Activated T-helper 2 cell treated with anti-CD3 and anti-CD28 coated beads, Interferon-gamma antibody, Interleukin-2, Interleukin-4, amounts not matched to agents 10 μg/mL and 5 μg/mL and 100 μg/mL, durations not matched to agents 14 hours and 24 hours and 36 hours (primary cell): ENCODE data around the gene SLC25A29. TPM values are rescaled to one million over a fixed set of nuclear protein-coding genes. Genes with fewer than 3 reads are reported as not detected.
"Not testable (repeated sequence)": the region's sequence is repeated elsewhere in the genome, so short reads cannot be mapped to it uniquely, and the experiment has no call there.

Experiments used
- DNase-seq: peaks from one replicate; pipeline ENCODE4 v3.0.0; 2021; ENCODE audit warnings: low spot score
- H3K27ac Mint-ChIP-seq: one replicate; pipeline ENCODE4 v1.8.0; 2021; ENCODE audit warnings: mixed read lengths
- H3K27me3 Mint-ChIP-seq: one replicate; pipeline ENCODE4 v1.8.0; 2021; ENCODE audit warnings: low read depth, mixed read lengths
- H3K36me3 Mint-ChIP-seq: one replicate; pipeline ENCODE4 v1.8.0; 2021; ENCODE audit warnings: low read depth, mixed read lengths
- H3K4me1 Mint-ChIP-seq: one replicate; pipeline ENCODE4 v1.8.0; 2021; ENCODE audit warnings: low read depth, mixed read lengths
- H3K4me3 Mint-ChIP-seq: one replicate; pipeline ENCODE4 v1.8.0; 2021; ENCODE audit warnings: low read depth, mild to moderate bottlenecking, moderate library complexity, mixed read lengths
- H3K9me3 Mint-ChIP-seq: one replicate; pipeline ENCODE4 v1.8.0; 2021; ENCODE audit warnings: mixed read lengths
- intact Hi-C: fragments of 100-400 bp; cut with micrococcal nuclease; formaldehyde crosslinking; loops from one replicate; pipeline ENCODE4 v1.15.1; 2023
- total RNA-seq: library from RNA; stranded (reverse); gene quantifications from 2 replicates; pipeline ENCODE4 v1.2.3, GENCODE V29; 2022

Gene SLC25A29
- total RNA-seq, 1 donor from 2014 or later, result 37.0 TPM

GRCh38 chr14:100313464-100314230 is 7.4 kb upstream of the SLC25A29 start:
- no peak for DNase-seq
- H3K4me1 Mint-ChIP-seq, result peaks cover 4% of the 10 kb centered on the region
- intact Hi-C loops, result no loop called here
- H3K36me3 Mint-ChIP-seq, result no peaks in the 10 kb centered on the region
- H3K27me3 Mint-ChIP-seq, result peaks cover 10% of the 10 kb centered on the region
- no peaks in the 10 kb centered on the region for H3K9me3 Mint-ChIP-seq
- H3K27ac Mint-ChIP-seq, result no peak overlapping the region
- H3K4me3 Mint-ChIP-seq, result no peak overlapping the region

GRCh38 chr14:100312877-100313400 is 6.7 kb upstream of the SLC25A29 start:
- H3K4me3 Mint-ChIP-seq, result no peak overlapping the region
- H3K9me3 Mint-ChIP-seq, result no peaks in the 10 kb centered on the region
- H3K27me3 Mint-ChIP-seq, result peaks cover 14% of the 10 kb centered on the region
- DNase-seq, result no peak
- H3K36me3 Mint-ChIP-seq, result no peaks in the 10 kb centered on the region
- H3K4me1 Mint-ChIP-seq, result peaks cover 6% of the 10 kb centered on the region
- intact Hi-C loops, result no loop called here
- no peak overlapping the region for H3K27ac Mint-ChIP-seq

GRCh38 chr14:100312110-100312876 is 6.0 kb upstream of the SLC25A29 start:
- H3K4me3 Mint-ChIP-seq, H3K4me1 Mint-ChIP-seq, DNase-seq, H3K9me3 Mint-ChIP-seq, H3K27ac Mint-ChIP-seq, intact Hi-C loops, H3K36me3 Mint-ChIP-seq: not testable (repeated sequence)
- peaks cover 18% of the 10 kb centered on the region for H3K27me3 Mint-ChIP-seq

GRCh38 chr14:100309028-100309737 is 2.9 kb upstream of the SLC25A29 start:
- H3K4me3 Mint-ChIP-seq, result no peak overlapping the region
- intact Hi-C loops, result no loop called here

GRCh38 chr14:100308427-100308792 is 2.2 kb upstream of the SLC25A29 start:
- Mint-ChIP-seq H3K27me3 (peaks cover 22% of the 10 kb centered on the region), H3K4me1 (peaks cover 12% of the 10 kb centered on the region)
- H3K27ac Mint-ChIP-seq, intact Hi-C loops, H3K36me3 Mint-ChIP-seq, H3K9me3 Mint-ChIP-seq, DNase-seq, H3K4me3 Mint-ChIP-seq: not testable (repeated sequence)

More at GRCh38 chr14:100309028-100309737, 2.9 kb upstream of the SLC25A29 start:
- Mint-ChIP-seq H3K4me1 (peaks cover 12% of the 10 kb centered on the region), H3K27me3 (peaks cover 22% of the 10 kb centered on the region), H3K36me3 (no peaks in the 10 kb centered on the region), H3K27ac (no peak overlapping the region), H3K9me3 (no peaks in the 10 kb centered on the region)
- DNase-seq, result no peak

- no peak for DNase-seq
- Mint-ChIP-seq H3K4me1 (peaks cover 16% of the 10 kb centered on the region), H3K36me3 (no peaks in the 10 kb centered on the region), H3K9me3 (no peaks in the 10 kb centered on the region), H3K4me3 (peak overlapping the region; percentile 73), H3K27me3 (peaks cover 22% of the 10 kb centered on the region), H3K27ac (no peak overlapping the region)
- intact Hi-C loops, result no loop called here
Measured at GRCh38 chr14:100307766-100308426, 1.7 kb upstream of the SLC25A29 start.

- Mint-ChIP-seq H3K27ac (no peak overlapping the region), H3K27me3 (peaks cover 17% of the 10 kb centered on the region), H3K4me3 (peak overlapping the region; percentile 73), H3K9me3 (no peaks in the 10 kb centered on the region), H3K4me1 (peaks cover 20% of the 10 kb centered on the region), H3K36me3 (no peaks in the 10 kb centered on the region)
- no peak for DNase-seq
- intact Hi-C loops, result loop anchor here (1.0 kb wide), 1 partner anchor 22 kb away; no protein-coding TSS in a partner anchor
Measured at GRCh38 chr14:100306998-100307765, 938 bp upstream of the SLC25A29 start.

GRCh38 chr14:100305324-100306100 is 732 bp downstream of the SLC25A29 start:
- H3K27me3 Mint-ChIP-seq, result peaks cover 17% of the 10 kb centered on the region
- H3K9me3 Mint-ChIP-seq, result no peaks in the 10 kb centered on the region
- H3K4me3 Mint-ChIP-seq, result peak overlapping the region; percentile 82
- H3K27ac Mint-ChIP-seq, result no peak overlapping the region
- no peaks in the 10 kb centered on the region for H3K36me3 Mint-ChIP-seq
- H3K4me1 Mint-ChIP-seq, result peaks cover 20% of the 10 kb centered on the region
- DNase-seq, result peak; percentile 50
- intact Hi-C loops, result loop anchor here (1.0 to 2.0 kb wide), 2 partner anchors 20 to 69 kb away; a partner anchor contains a TSS

- Mint-ChIP-seq H3K9me3 (no peaks in the 10 kb centered on the region), H3K36me3 (no peaks in the 10 kb centered on the region), H3K4me3 (peak overlapping the region; percentile 82), H3K27ac (peak overlapping the region; percentile 12), H3K27me3 (peaks cover 17% of the 10 kb centered on the region), H3K4me1 (peaks cover 20% of the 10 kb centered on the region)
- intact Hi-C loops, result loop anchor here (2.0 kb wide), 1 partner anchor 70 kb away; a partner anchor contains a TSS
- DNase-seq, result no peak
Measured at GRCh38 chr14:100304825-100305323, 1.4 kb downstream of the SLC25A29 start.

- Mint-ChIP-seq H3K9me3 (no peaks in the 10 kb centered on the region), H3K36me3 (no peaks in the 10 kb centered on the region), H3K4me3 (no peak overlapping the region), H3K27ac (no peak overlapping the region), H3K27me3 (peaks cover 13% of the 10 kb centered on the region), H3K4me1 (peaks cover 20% of the 10 kb centered on the region)
- intact Hi-C loops, result loop anchor here (2.0 kb wide), 1 partner anchor 71 kb away; a partner anchor contains a TSS
- no peak for DNase-seq
Measured at GRCh38 chr14:100303925-100304324, 2.3 kb downstream of the SLC25A29 start.

GRCh38 chr14:100303179-100303578 is 3.1 kb downstream of the SLC25A29 start:
- no peak for DNase-seq
- no peak overlapping the region for H3K4me3 Mint-ChIP-seq
- peaks cover 18% of the 10 kb centered on the region for H3K4me1 Mint-ChIP-seq
- no peaks in the 10 kb centered on the region for H3K9me3 Mint-ChIP-seq
- no peak overlapping the region for H3K27ac Mint-ChIP-seq
- no peaks in the 10 kb centered on the region for H3K36me3 Mint-ChIP-seq
- intact Hi-C loops, result no loop called here
- peaks cover 8% of the 10 kb centered on the region for H3K27me3 Mint-ChIP-seq
